Measurements from ENCODE around the gene AKR1C1.
"Not testable (repeated sequence)": the region's sequence is repeated elsewhere in the genome, so short reads cannot be mapped to it uniquely, and the experiment has no call there.

Gene AKR1C1

DNA sequence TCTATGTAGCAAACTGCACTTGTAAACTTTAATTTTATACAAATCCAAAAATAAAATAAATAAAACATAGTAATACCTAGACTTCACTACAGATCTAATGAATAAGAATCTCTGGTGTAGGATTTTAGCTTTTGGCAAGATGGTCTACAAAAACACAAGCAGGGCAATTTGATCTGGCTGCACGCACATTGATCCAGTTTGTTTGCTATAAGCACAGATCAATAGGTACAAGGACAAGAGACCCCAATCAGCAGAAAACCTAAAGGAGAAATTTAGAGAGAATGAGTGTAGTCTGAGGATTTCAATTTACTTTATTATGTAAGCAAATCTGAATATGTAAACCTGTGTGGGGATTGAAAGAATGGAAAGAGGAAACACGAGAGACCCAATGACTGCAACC, 48.2 kb downstream of the AKR1C1 start:
- H3K9me3 Mint-ChIP-seq; H3K36me3 Mint-ChIP-seq (ENCODE audit: low read depth); H3K4me3 Mint-ChIP-seq; H3K27ac Mint-ChIP-seq; H3K27me3 Mint-ChIP-seq; intact Hi-C loops (cut with micrococcal nuclease): not testable (repeated sequence)
- H3K4me1 Mint-ChIP-seq (ENCODE audit: low read depth): peaks cover 20% of the 10 kb centered on the region

DNA sequence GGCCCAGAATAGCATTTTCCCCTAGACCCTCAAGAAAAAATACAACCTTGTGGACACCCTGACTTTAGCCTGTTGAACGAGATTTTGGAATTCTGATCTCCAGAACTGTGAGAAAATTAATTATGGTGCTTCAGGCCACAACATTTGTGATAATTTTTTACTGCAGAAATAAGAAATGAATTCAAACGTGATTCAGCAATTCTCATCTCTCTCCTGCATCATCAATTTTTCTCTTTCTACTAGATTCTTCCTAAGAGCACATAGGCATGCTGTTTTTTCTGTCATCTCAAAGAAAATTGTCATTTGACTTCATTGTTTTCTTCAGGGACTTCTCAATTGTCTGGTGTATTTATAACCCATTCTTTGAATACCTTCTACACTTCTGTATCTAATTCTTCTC, 49.4 kb downstream of the AKR1C1 start:
- no peak overlapping the region for H3K4me3 Mint-ChIP-seq
- intact Hi-C loops (cut with micrococcal nuclease): no loop called here
- no peaks in the 10 kb centered on the region for H3K9me3 Mint-ChIP-seq
- peaks cover 2% of the 10 kb centered on the region for H3K27me3 Mint-ChIP-seq
- H3K27ac Mint-ChIP-seq: no peak overlapping the region
- H3K36me3 Mint-ChIP-seq (ENCODE audit: low read depth): no peaks in the 10 kb centered on the region
- peaks cover 20% of the 10 kb centered on the region for H3K4me1 Mint-ChIP-seq (ENCODE audit: low read depth)

DNA sequence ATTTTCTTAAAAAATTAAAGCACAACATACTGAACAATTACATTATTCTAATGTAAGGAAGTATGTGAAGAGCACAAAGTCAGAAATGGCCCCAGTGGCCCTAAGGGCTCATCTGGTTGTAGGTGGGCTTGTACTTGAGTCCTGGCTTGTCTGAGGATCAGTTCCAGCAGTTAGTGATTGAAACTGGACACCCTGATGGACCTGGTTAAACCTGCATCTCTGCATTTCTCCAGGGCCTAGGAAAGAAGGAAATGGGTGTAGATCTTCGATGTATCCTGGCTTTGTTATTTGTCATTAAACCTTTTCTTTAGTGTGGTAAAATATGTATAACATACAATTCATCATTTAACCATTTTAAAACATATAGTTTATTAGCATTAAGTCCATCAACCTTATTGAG, 50.2 kb downstream of the AKR1C1 start:
- Mint-ChIP-seq H3K36me3 (ENCODE audit: low read depth) (no peaks in the 10 kb centered on the region), H3K27me3 (peaks cover 4% of the 10 kb centered on the region), H3K4me1 (ENCODE audit: low read depth) (peaks cover 12% of the 10 kb centered on the region), H3K9me3 (no peaks in the 10 kb centered on the region), H3K27ac (no peak overlapping the region), H3K4me3 (no peak overlapping the region)
- intact Hi-C loops (cut with micrococcal nuclease): no loop called here

GRCh38 chr10:5014200-5014910, 51.1 kb downstream of the AKR1C1 start:
- intact Hi-C loops (cut with micrococcal nuclease); H3K4me3 Mint-ChIP-seq; H3K9me3 Mint-ChIP-seq: not testable (repeated sequence)

DNA sequence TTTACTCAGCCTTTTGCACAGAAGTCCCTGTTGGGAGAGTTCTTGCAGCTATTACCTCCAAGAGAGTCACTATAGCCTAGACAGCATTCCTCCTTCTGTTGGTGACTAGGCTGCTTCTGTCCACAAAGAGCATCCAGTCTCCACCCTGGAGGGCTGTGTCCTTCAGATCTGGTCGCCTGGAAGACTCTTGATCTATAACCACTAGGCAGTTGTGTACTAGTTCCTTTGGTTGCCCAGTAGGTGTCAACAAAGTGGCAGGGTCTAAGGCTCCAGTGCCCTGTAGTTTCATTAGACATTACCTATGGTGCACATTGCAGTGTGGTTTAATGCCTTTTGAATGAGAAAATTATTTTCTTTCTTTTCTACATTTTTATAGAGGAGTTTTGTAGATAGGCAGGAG, 51.7 kb downstream of the AKR1C1 start:
- Mint-ChIP-seq H3K36me3 (ENCODE audit: low read depth) (no peaks in the 10 kb centered on the region), H3K27ac (no peak overlapping the region), H3K4me3 (no peak overlapping the region), H3K4me1 (ENCODE audit: low read depth) (peaks cover 5% of the 10 kb centered on the region), H3K27me3 (peaks cover 4% of the 10 kb centered on the region), H3K9me3 (no peaks in the 10 kb centered on the region)
- intact Hi-C loops (cut with micrococcal nuclease): no loop called here

More at GRCh38 chr10:5014200-5014910, 51.1 kb downstream of the AKR1C1 start:
- not testable (repeated sequence) for H3K27me3 Mint-ChIP-seq; H3K36me3 Mint-ChIP-seq (ENCODE audit: low read depth); H3K4me1 Mint-ChIP-seq (ENCODE audit: low read depth); H3K27ac Mint-ChIP-seq

DNA sequence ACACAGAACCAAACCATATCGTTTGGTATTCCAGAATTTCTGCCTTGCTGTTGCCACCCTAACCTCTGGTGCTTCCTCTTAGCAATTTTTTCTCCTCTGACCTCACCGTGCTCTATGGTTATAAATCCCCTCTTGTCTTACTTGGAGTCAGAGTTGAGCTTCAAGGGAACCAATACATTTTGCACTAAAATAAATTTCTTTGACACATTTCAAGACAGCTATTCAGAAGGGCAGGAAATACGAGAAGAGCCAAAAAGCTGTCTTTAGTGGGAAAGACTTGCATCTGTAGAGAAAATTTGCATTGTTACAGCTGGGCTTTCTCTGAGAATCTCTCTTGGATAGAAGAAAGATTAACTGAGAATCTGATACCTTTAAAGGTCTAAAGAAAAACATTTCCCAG, 54.9 kb downstream of the AKR1C1 start:
- H3K36me3 Mint-ChIP-seq (ENCODE audit: low read depth): no peaks in the 10 kb centered on the region
- peak overlapping the region; percentile 55 for H3K27ac Mint-ChIP-seq
- H3K4me1 Mint-ChIP-seq (ENCODE audit: low read depth): peaks cover 16% of the 10 kb centered on the region
- H3K4me3 Mint-ChIP-seq: no peak overlapping the region
- intact Hi-C loops (cut with micrococcal nuclease): no loop called here
- H3K27me3 Mint-ChIP-seq: peaks cover 4% of the 10 kb centered on the region
- H3K9me3 Mint-ChIP-seq: no peaks in the 10 kb centered on the region

DNA sequence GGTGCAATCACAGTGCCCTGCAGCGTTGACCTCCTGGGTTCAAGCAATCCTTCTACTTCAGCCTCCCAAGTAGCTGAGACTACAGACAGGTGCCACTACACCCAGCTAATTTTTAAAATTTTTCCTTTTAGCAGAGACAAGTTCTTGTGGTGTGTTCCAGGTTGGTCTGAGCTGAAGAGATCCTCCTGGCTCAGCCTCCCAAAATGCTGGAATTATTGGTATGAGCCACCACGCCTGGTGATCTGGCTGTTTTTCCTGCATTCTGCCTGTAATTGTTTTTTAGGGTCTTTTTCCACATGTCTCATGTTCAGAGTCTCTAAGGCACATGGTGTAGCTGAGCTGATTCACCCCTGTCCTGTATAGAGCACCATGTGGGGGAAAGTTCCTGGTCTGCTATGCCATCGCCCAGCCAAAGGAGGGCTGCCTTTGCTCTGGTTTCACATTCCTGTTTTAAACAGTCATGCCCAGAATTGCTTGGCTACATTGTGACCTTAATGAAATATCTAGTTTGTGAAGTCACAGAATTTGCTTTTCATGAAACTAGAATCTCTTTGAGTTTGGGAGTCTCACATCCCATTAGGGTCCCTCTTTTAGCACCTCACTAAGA, 55.6 kb downstream of the AKR1C1 start:
- H3K27me3 Mint-ChIP-seq; intact Hi-C loops (cut with micrococcal nuclease); H3K9me3 Mint-ChIP-seq; H3K4me3 Mint-ChIP-seq; H3K36me3 Mint-ChIP-seq (ENCODE audit: low read depth): not testable (repeated sequence)
- Mint-ChIP-seq H3K4me1 (ENCODE audit: low read depth) (peaks cover 20% of the 10 kb centered on the region), H3K27ac (peak overlapping the region; percentile 55)

DNA sequence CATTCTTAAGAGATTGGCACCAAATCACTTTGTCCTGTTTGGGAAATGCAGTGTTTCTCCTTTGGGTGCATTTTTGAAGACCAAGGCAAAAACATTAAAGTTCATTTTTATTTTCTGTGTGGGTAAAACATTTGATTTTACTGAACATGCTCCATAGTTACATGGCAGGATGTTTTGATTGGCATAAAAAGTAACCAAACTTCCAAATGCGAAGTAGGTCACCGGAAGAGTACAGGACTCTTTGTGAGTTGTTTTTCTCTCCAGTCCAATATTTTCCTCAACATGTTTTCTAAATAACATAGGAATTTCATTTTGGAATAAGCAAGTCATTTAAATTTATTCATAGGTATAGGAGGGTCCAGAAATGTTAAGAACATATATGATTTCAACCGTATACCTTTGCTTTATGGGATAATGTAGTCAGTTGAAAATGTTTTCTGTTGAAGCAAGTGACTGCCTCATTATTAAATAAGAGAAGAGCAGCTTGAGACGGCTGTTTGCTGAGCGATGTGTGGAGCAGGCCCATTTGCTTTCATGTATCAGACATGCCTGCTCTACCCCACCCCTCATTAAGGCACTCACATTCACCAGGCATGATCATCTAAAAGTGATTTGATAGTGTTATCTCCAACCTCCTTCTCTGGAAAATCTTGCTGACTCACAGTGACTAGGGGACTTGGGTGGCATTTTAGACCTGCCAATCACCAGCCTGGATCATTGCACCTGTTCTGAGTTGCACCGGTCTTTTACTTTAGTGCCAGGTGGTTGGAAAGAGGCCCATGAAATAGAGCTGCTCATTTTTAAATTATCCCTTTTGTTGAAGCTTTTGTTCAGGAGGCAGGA, 56.8 kb downstream of the AKR1C1 start:
- H3K4me3 Mint-ChIP-seq; H3K36me3 Mint-ChIP-seq (ENCODE audit: low read depth); intact Hi-C loops (cut with micrococcal nuclease); H3K9me3 Mint-ChIP-seq; H3K27me3 Mint-ChIP-seq; H3K27ac Mint-ChIP-seq: not testable (repeated sequence)
- H3K4me1 Mint-ChIP-seq (ENCODE audit: low read depth): peaks cover 21% of the 10 kb centered on the region

DNA sequence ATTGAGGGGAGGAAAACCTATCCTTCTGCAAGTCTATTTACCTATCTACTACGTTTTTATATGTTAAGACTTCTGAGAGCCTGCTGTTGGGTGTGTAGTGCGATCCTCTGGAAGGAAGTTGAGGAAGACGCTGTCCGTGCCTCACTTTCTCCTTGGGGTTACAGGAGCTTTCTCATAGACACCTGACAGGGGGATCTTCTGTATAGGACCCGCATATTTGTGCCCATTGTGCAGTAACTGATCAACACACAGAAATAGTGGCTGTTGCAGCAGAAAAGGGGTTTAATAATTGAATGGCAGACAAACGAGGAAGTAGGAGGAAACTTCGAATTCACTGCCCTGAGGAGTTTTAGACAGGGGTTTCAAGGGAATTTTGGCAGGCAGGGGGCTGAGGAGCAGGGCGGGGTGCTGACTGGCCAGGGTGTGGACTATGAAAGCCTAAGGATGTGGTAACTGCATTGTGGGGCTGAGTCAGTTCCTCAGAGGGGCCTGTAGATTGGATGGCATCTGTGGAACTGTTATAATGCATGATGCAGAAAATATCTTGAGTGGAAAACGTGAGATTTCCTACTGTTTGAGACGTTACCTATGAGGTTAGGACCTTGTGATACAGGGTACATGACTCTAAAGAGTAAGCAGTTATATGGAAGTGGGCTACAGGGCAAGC, 58.5 kb downstream of the AKR1C1 start:
- peaks cover 36% of the 10 kb centered on the region for H3K4me1 Mint-ChIP-seq (ENCODE audit: low read depth)
- H3K36me3 Mint-ChIP-seq (ENCODE audit: low read depth); H3K4me3 Mint-ChIP-seq; H3K27ac Mint-ChIP-seq; intact Hi-C loops (cut with micrococcal nuclease); H3K9me3 Mint-ChIP-seq; H3K27me3 Mint-ChIP-seq: not testable (repeated sequence)

- Mint-ChIP-seq H3K4me1 (ENCODE audit: low read depth) (peaks cover 36% of the 10 kb centered on the region), H3K27me3 (no peaks in the 10 kb centered on the region), H3K36me3 (ENCODE audit: low read depth) (no peaks in the 10 kb centered on the region), H3K9me3 (no peaks in the 10 kb centered on the region), H3K27ac (no peak overlapping the region), H3K4me3 (no peak overlapping the region)
- intact Hi-C loops (cut with micrococcal nuclease): no loop called here
Measured at GRCh38 chr10:5023177-5023805, 60.1 kb downstream of the AKR1C1 start.

GRCh38 chr10:5025461-5025881, 62.3 kb downstream of the AKR1C1 start:
- H3K27me3 Mint-ChIP-seq; H3K4me3 Mint-ChIP-seq; intact Hi-C loops (cut with micrococcal nuclease); H3K36me3 Mint-ChIP-seq (ENCODE audit: low read depth); H3K9me3 Mint-ChIP-seq: not testable (repeated sequence)
- H3K4me1 Mint-ChIP-seq (ENCODE audit: low read depth): peaks cover 36% of the 10 kb centered on the region
- H3K27ac Mint-ChIP-seq: peak overlapping the region; percentile 25

GRCh38 chr10:5030989-5031388, 67.8 kb downstream of the AKR1C1 start:
- Mint-ChIP-seq H3K4me3 (no peak overlapping the region), H3K27ac (no peak overlapping the region), H3K27me3 (no peaks in the 10 kb centered on the region), H3K36me3 (ENCODE audit: low read depth) (no peaks in the 10 kb centered on the region), H3K9me3 (peaks cover 50% of the 10 kb centered on the region), H3K4me1 (ENCODE audit: low read depth) (peaks cover 5% of the 10 kb centered on the region)
- intact Hi-C loops (cut with micrococcal nuclease): no loop called here

DNA sequence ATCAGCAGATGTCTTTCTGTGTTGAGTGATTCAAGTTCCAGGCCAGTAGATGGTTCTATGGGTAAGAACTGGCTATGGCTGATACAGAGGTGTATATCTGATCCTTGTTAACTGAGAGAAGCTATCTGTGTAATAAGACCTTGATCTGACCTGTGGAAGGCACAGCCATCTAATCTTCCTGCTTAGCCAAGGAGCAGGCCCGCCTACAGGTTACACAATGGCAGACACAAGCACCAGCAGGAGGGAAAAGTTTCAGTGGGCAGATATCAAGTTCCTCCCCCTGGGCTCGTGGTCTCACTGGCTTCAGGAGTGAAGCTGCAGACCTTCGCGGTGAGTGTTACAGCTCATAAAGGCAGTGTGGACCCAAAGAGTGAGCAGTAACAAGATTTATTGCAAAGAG, 68.4 kb downstream of the AKR1C1 start:
- H3K36me3 Mint-ChIP-seq (ENCODE audit: low read depth); H3K27ac Mint-ChIP-seq; H3K27me3 Mint-ChIP-seq; H3K4me3 Mint-ChIP-seq; intact Hi-C loops (cut with micrococcal nuclease); H3K4me1 Mint-ChIP-seq (ENCODE audit: low read depth): not testable (repeated sequence)
- H3K9me3 Mint-ChIP-seq: peaks cover 50% of the 10 kb centered on the region

- H3K36me3 Mint-ChIP-seq (ENCODE audit: low read depth); H3K4me1 Mint-ChIP-seq (ENCODE audit: low read depth); H3K27ac Mint-ChIP-seq; H3K27me3 Mint-ChIP-seq; H3K4me3 Mint-ChIP-seq; intact Hi-C loops (cut with micrococcal nuclease): not testable (repeated sequence)
- H3K9me3 Mint-ChIP-seq: peaks cover 50% of the 10 kb centered on the region
Measured at GRCh38 chr10:5032444-5032843, 69.2 kb downstream of the AKR1C1 start.

All from dendritic cell treated with granulocyte-macrophage colony-stimulating factor and Interleukin-4, amounts not matched to agents 40 ng/mL and 50 ng/mL, for 4 days (primary cell).